Measurements from ENCODE around the gene FRAS1. TPM values are rescaled to one million over a fixed set of nuclear protein-coding genes. Genes with fewer than 3 reads are reported as not detected.
"Not testable (repeated sequence)": the region's sequence is repeated elsewhere in the genome, so short reads cannot be mapped to it uniquely, and the experiment has no call there.

FRAS1 gene
- total RNA-seq, 1 donor from 2014 or later, result not detected

- Mint-ChIP-seq H3K27ac (no peak overlapping the region), H3K27me3 (peaks cover 7% of the 10 kb centered on the region), H3K4me3 (no peak overlapping the region), H3K36me3 (ENCODE audit: low read depth) (no peaks in the 10 kb centered on the region), H3K9me3 (no peaks in the 10 kb centered on the region), H3K4me1 (no peaks in the 10 kb centered on the region)
- TF ChIP-seq CTCF (IDR thresholded peaks at IDR 0.05), result no peak
- ATAC-seq (ENCODE audit: low read depth), result no peak
- CTCF ChIA-PET, result no interaction called here
- intact Hi-C loops (cut with micrococcal nuclease), result no loop called here
- DNase-seq, result no peak
- POLR2A ChIA-PET, result no interaction called here
These were observed 150.8 kb downstream of the FRAS1 start for GRCh38 chr4:78207951-78208350.

GRCh38 chr4:78208896-78209295 is 151.8 kb downstream of the FRAS1 start:
- POLR2A ChIA-PET; DNase-seq; H3K27me3 Mint-ChIP-seq; intact Hi-C loops (cut with micrococcal nuclease); ATAC-seq (ENCODE audit: low read depth); H3K4me3 Mint-ChIP-seq; CTCF ChIA-PET; H3K4me1 Mint-ChIP-seq; H3K9me3 Mint-ChIP-seq; H3K36me3 Mint-ChIP-seq (ENCODE audit: low read depth); H3K27ac Mint-ChIP-seq: not testable (repeated sequence)

GRCh38 chr4:78210694-78211410 is 153.7 kb downstream of the FRAS1 start:
- Mint-ChIP-seq H3K9me3 (no peaks in the 10 kb centered on the region), H3K27ac (no peak overlapping the region), H3K36me3 (ENCODE audit: low read depth) (no peaks in the 10 kb centered on the region), H3K4me3 (no peak overlapping the region), H3K27me3 (peaks cover 4% of the 10 kb centered on the region), H3K4me1 (no peaks in the 10 kb centered on the region)
- POLR2A ChIA-PET, result no interaction called here
- ATAC-seq (ENCODE audit: low read depth), result no peak
- CTCF ChIA-PET, result no interaction called here
- TF ChIP-seq CTCF (IDR thresholded peaks at IDR 0.05), result no peak
- intact Hi-C loops (cut with micrococcal nuclease), result no loop called here
- DNase-seq, result no peak

GRCh38 chr4:78213218-78213617 is 156.1 kb downstream of the FRAS1 start:
- ATAC-seq (ENCODE audit: low read depth), result no peak
- CTCF ChIA-PET, result no interaction called here
- peaks cover 2% of the 10 kb centered on the region for H3K27me3 Mint-ChIP-seq
- H3K9me3 Mint-ChIP-seq, result no peaks in the 10 kb centered on the region
- intact Hi-C loops (cut with micrococcal nuclease), result no loop called here
- no peak overlapping the region for H3K4me3 Mint-ChIP-seq
- POLR2A ChIA-PET, result no interaction called here
- no peak overlapping the region for H3K27ac Mint-ChIP-seq
- H3K36me3 Mint-ChIP-seq (ENCODE audit: low read depth), result no peaks in the 10 kb centered on the region
- no peak for DNase-seq
- no peak for TF ChIP-seq CTCF (IDR thresholded peaks at IDR 0.05)
- H3K4me1 Mint-ChIP-seq, result no peaks in the 10 kb centered on the region

- H3K9me3 Mint-ChIP-seq, result no peaks in the 10 kb centered on the region
- intact Hi-C loops (cut with micrococcal nuclease), result no loop called here
- TF ChIP-seq CTCF (IDR thresholded peaks at IDR 0.05), result no peak
- H3K4me3 Mint-ChIP-seq, result no peak overlapping the region
- ChIA-PET CTCF (no interaction called here), POLR2A (no interaction called here)
- no peak for ATAC-seq (ENCODE audit: low read depth)
- DNase-seq, result no peak
- H3K27me3 Mint-ChIP-seq, result peaks cover 2% of the 10 kb centered on the region
- no peak overlapping the region for H3K27ac Mint-ChIP-seq
- H3K36me3 Mint-ChIP-seq (ENCODE audit: low read depth), result no peaks in the 10 kb centered on the region
- H3K4me1 Mint-ChIP-seq, result no peaks in the 10 kb centered on the region
These were observed 157.0 kb downstream of the FRAS1 start for GRCh38 chr4:78214078-78214477.

GRCh38 chr4:78217557-78217956 is 160.4 kb downstream of the FRAS1 start:
- no peak for ATAC-seq (ENCODE audit: low read depth)
- no peaks in the 10 kb centered on the region for H3K9me3 Mint-ChIP-seq
- ChIA-PET CTCF (no interaction called here), POLR2A (interaction anchor here (0.8 kb wide), 1 partner anchor 15 kb away, joined by 8 read pairs; no protein-coding TSS in a partner anchor)
- DNase-seq, result no peak
- H3K4me3 Mint-ChIP-seq, result no peak overlapping the region
- peaks cover 9% of the 10 kb centered on the region for H3K27me3 Mint-ChIP-seq
- H3K36me3 Mint-ChIP-seq (ENCODE audit: low read depth), result no peaks in the 10 kb centered on the region
- intact Hi-C loops (cut with micrococcal nuclease), result no loop called here
- TF ChIP-seq CTCF (IDR thresholded peaks at IDR 0.05), result no peak
- H3K27ac Mint-ChIP-seq, result no peak overlapping the region
- no peaks in the 10 kb centered on the region for H3K4me1 Mint-ChIP-seq

Measured in activated B cell treated with CpG ODN at 0.5 μM for 24 hours (primary cell).